GM18870 (cell line): ENCODE data around the gene MYO5A.
A peak's percentile ranks its signal among the peaks of the same experiment; 100 is the strongest.

Source experiments
- ATAC-seq: cut with Tn5 transposase; IDR thresholded peaks from one replicate; pipeline ENCODE4 v1.9.1; 2021; ENCODE audit warnings: moderate library complexity; ENCODE audit not compliant: unreplicated experiment

The MYO5A gene

GRCh38 chr15:52338058-52338457, 190.6 kb downstream of the MYO5A start:
- no peak for ATAC-seq

GRCh38 chr15:52337198-52337853, 191.4 kb downstream of the MYO5A start:
- ATAC-seq: no peak

- ATAC-seq: no peak
Observed at GRCh38 chr15:52336529-52336928, 192.2 kb downstream of the MYO5A start.

GRCh38 chr15:52334491-52335160, 194.1 kb downstream of the MYO5A start:
- ATAC-seq: no peak

GRCh38 chr15:52331490-52332240, 197.0 kb downstream of the MYO5A start:
- peak; percentile 77 for ATAC-seq

- ATAC-seq: no peak
Observed at GRCh38 chr15:52329987-52330386, 198.7 kb downstream of the MYO5A start.

- no peak for ATAC-seq
Observed at GRCh38 chr15:52329150-52329549, 199.5 kb downstream of the MYO5A start.

- ATAC-seq: no peak
Observed at GRCh38 chr15:52328680-52329079, 200.0 kb downstream of the MYO5A start.

GRCh38 chr15:52326756-52327155, 201.9 kb downstream of the MYO5A start:
- no peak for ATAC-seq

GRCh38 chr15:52324109-52324508, 204.6 kb downstream of the MYO5A start:
- ATAC-seq: no peak

GRCh38 chr15:52318729-52319500, 209.8 kb downstream of the MYO5A start:
- ATAC-seq: no peak

- no peak for ATAC-seq
Observed at GRCh38 chr15:52317688-52318087, 211.0 kb downstream of the MYO5A start.

- no peak for ATAC-seq
Observed at GRCh38 chr15:52317022-52317421, 211.7 kb downstream of the MYO5A start.

- peak; percentile 76 for ATAC-seq
Observed at GRCh38 chr15:52309154-52309548, 219.5 kb downstream of the MYO5A start.

- ATAC-seq: peak; percentile 59
Observed at GRCh38 chr15:52308446-52309153, 220.1 kb downstream of the MYO5A start.

GRCh38 chr15:52307847-52308246, 220.8 kb downstream of the MYO5A start:
- ATAC-seq: no peak

GRCh38 chr15:52306270-52306669, 222.4 kb downstream of the MYO5A start:
- no peak for ATAC-seq

GRCh38 chr15:52303093-52303772, 225.4 kb downstream of the MYO5A start:
- no peak for ATAC-seq

- ATAC-seq: no peak
Observed at GRCh38 chr15:52301265-52301847, 227.3 kb downstream of the MYO5A start.
